Activated CD8-positive, alpha-beta memory T cell treated with anti-CD3 and anti-CD28 coated beads, Interleukin-2, amount 50 U/mL, for 24 hours (primary cell): ENCODE results near the gene ANKRD53.
"Not testable (repeated sequence)": the region's sequence is repeated elsewhere in the genome, so short reads cannot be mapped to it uniquely, and the experiment has no call there.

Experiments
- DNase-seq: peaks from one replicate; pipeline ENCODE4 v3.0.0-alpha.2; 2020; ENCODE audit errors: extremely low read depth

ANKRD53 gene

GRCh38 chr2:71008342-71008741 is 29.9 kb downstream of the ANKRD53 start:
- no peak for DNase-seq

GRCh38 chr2:71011786-71012185 is 33.4 kb downstream of the ANKRD53 start:
- not testable (repeated sequence) for DNase-seq

- DNase-seq = no peak
Measured at GRCh38 chr2:71018625-71019024, 40.2 kb downstream of the ANKRD53 start.

- not testable (repeated sequence) for DNase-seq
Measured at GRCh38 chr2:71019989-71020388, 41.6 kb downstream of the ANKRD53 start.

GRCh38 chr2:71021394-71021793 is 43.0 kb downstream of the ANKRD53 start:
- DNase-seq = not testable (repeated sequence)

GRCh38 chr2:71023553-71024243 is 45.3 kb downstream of the ANKRD53 start:
- peak; percentile 35 for DNase-seq
